Thoracic aorta (tissue), 2 donors: ENCODE data around the gene ACSM3. TPM values are rescaled to one million over a fixed set of nuclear protein-coding genes. Genes with fewer than 3 reads are reported as not detected.
"Not testable (repeated sequence)": the region's sequence is repeated elsewhere in the genome, so short reads cannot be mapped to it uniquely, and the experiment has no call there.

ENCODE experiments used
- ATAC-seq: fragments of 150-250 bp; one replicate; pipeline ENCODE4 v1.8.0; 2017; ENCODE audit warnings: low read depth; ENCODE audit not compliant: insufficient number of reproducible peaks, low FRiP score
- DNase-seq: peaks from one replicate; pipeline ENCODE4 v3.0.0-alpha.2; 2020; ENCODE audit warnings: low spot score
- H3K27ac ChIP-seq, 2 donors: fragments of 200-600 bp; sonication (generic); 1 replicate in 1 of 2; 2 replicates in 1 of 2; pipeline ENCODE4 v1.5.1; 2016; ENCODE audit warnings: mild to moderate bottlenecking in 2 of 2, moderate library complexity in 2 of 2
- H3K27me3 ChIP-seq: fragments of 200-600 bp; sonication (generic); replicated peaks from 2 replicates; pipeline ENCODE4 v1.6.0; 2016; ENCODE audit warnings: mild to moderate bottlenecking; ENCODE audit not compliant: insufficient read depth
- H3K36me3 ChIP-seq: fragments of 200-600 bp; sonication (generic); one replicate; pipeline ENCODE4 v1.5.1; 2016
- H3K4me1 ChIP-seq, 2 donors: fragments of 200-600 bp; sonication (generic); 1 replicate in 1 of 2; 2 replicates in 1 of 2; pipeline versions ENCODE4 v1.5.1 to v1.6.0; 2016; ENCODE audit warnings: low read depth in 2 of 2, mild to moderate bottlenecking in 1 of 2; ENCODE audit not compliant: control insufficient read depth in 1 of 2
- H3K4me3 ChIP-seq: fragments of 200-600 bp; sonication (generic); 2 replicates; pipeline ENCODE4 v1.5.1; 2016; ENCODE audit warnings: mild to moderate bottlenecking
- H3K9me3 ChIP-seq: fragments of 200-600 bp; sonication (generic); 2 replicates; pipeline ENCODE4 v1.5.1; 2016
- total RNA-seq, 2 donors: library from RNA; depleted of rRNA; stranded (reverse); fragments of >200 nt; gene quantifications; one replicate each; pipeline versions ENCODE4 v1.1.0 to v1.2.3, GENCODE V29; 2016
- TF ChIP-seq, protein P1 (sequence below): fragments of 200-600 bp; sonication (generic); IDR thresholded peaks from one replicate; pipeline ENCODE4 v1.5.1; 2019; ENCODE audit warnings: antibody characterized with exemption

The ACSM3 gene
- total RNA-seq, 2 donors from 2014 or later, result 0.41 to 6.1 TPM

DNA sequence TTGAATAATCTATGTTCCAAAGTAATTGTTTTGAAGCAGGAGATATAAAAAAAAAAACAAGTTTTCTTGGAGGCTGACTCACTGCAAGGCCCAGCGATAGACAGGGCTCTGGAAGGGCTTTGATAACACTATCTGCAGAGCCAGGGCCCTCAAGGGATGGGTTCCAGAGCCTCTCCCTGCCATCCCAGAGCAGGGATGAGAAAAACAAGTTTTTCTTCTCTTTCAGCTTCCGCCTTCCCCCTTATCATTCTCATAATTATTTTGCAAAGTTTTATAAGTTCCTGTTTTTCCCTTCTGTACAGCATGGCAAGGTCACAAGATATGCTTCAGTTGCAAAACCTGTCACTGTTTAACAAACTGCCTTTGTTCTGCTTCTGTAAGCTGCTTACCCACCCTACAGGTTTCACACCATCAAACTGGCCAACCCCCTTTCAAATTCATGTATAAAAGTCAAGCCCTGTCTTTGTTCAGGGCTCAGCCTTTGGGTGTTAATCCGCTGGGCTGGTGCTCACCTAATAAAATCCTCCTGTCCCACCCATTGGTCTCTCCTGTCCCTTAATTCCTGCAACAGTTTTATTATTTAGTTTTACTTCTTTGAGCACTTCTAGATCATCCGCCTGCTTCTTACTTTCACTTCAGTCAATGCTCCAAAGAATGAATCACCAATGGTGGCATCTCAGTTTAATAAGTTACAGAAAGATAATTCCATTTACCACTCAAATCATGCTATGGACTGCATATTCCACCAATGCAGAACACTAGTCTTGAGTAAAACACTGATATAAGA lies 16.6 kb upstream of the ACSM3 start:
- Histone ChIP-seq H3K4me1 (no peaks in the 10 kb centered on the region), H3K27me3 (no peaks in the 10 kb centered on the region), H3K36me3 (no peaks in the 10 kb centered on the region), H3K9me3 (no peaks in the 10 kb centered on the region), H3K27ac (no peak overlapping the region), H3K4me3 (no peak overlapping the region)
- ATAC-seq (no peak), DNase-seq (no peak)
- TF ChIP-seq, protein P1, sequence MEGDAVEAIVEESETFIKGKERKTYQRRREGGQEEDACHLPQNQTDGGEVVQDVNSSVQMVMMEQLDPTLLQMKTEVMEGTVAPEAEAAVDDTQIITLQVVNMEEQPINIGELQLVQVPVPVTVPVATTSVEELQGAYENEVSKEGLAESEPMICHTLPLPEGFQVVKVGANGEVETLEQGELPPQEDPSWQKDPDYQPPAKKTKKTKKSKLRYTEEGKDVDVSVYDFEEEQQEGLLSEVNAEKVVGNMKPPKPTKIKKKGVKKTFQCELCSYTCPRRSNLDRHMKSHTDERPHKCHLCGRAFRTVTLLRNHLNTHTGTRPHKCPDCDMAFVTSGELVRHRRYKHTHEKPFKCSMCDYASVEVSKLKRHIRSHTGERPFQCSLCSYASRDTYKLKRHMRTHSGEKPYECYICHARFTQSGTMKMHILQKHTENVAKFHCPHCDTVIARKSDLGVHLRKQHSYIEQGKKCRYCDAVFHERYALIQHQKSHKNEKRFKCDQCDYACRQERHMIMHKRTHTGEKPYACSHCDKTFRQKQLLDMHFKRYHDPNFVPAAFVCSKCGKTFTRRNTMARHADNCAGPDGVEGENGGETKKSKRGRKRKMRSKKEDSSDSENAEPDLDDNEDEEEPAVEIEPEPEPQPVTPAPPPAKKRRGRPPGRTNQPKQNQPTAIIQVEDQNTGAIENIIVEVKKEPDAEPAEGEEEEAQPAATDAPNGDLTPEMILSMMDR, result no peak

- TF ChIP-seq, protein P1, result no peak
- ATAC-seq (no peak), DNase-seq (no peak)
- no peaks in the 10 kb centered on the region for H3K27me3 ChIP-seq
- no peaks in the 10 kb centered on the region for H3K4me1 ChIP-seq
- no peaks in the 10 kb centered on the region for H3K9me3 ChIP-seq
- no peak overlapping the region for H3K4me3 ChIP-seq
- H3K27ac ChIP-seq, result no peak overlapping the region
- H3K36me3 ChIP-seq, result no peaks in the 10 kb centered on the region
These were observed 14.3 kb upstream of the ACSM3 start for GRCh38 chr16:20749474-20749873.

- H3K27me3 ChIP-seq, result no peaks in the 10 kb centered on the region
- H3K36me3 ChIP-seq, result no peaks in the 10 kb centered on the region
- no peak overlapping the region for H3K27ac ChIP-seq
- H3K9me3 ChIP-seq, result no peaks in the 10 kb centered on the region
- ATAC-seq, result no peak
- TF ChIP-seq, protein P1, result no peak
- H3K4me1 ChIP-seq, result no peaks in the 10 kb centered on the region
- H3K4me3 ChIP-seq, result no peak overlapping the region
- no peak for DNase-seq
These were observed 13.3 kb upstream of the ACSM3 start for GRCh38 chr16:20750558-20750957.

GRCh38 chr16:20753727-20754126 lies 10.1 kb upstream of the ACSM3 start:
- H3K4me1 ChIP-seq, result no peaks in the 10 kb centered on the region
- no peaks in the 10 kb centered on the region for H3K27me3 ChIP-seq
- no peak for DNase-seq
- no peak overlapping the region for H3K27ac ChIP-seq
- no peaks in the 10 kb centered on the region for H3K36me3 ChIP-seq
- H3K4me3 ChIP-seq, result no peak overlapping the region
- no peak for ATAC-seq
- TF ChIP-seq, protein P1, result no peak
- no peaks in the 10 kb centered on the region for H3K9me3 ChIP-seq

GRCh38 chr16:20755238-20755637 lies 8.6 kb upstream of the ACSM3 start:
- Histone ChIP-seq H3K27ac (no peak overlapping the region), H3K9me3 (no peaks in the 10 kb centered on the region), H3K4me1 (no peaks in the 10 kb centered on the region), H3K27me3 (no peaks in the 10 kb centered on the region), H3K4me3 (no peak overlapping the region), H3K36me3 (no peaks in the 10 kb centered on the region)
- no peak for ATAC-seq
- DNase-seq, result no peak
- TF ChIP-seq, protein P1, result no peak

DNA sequence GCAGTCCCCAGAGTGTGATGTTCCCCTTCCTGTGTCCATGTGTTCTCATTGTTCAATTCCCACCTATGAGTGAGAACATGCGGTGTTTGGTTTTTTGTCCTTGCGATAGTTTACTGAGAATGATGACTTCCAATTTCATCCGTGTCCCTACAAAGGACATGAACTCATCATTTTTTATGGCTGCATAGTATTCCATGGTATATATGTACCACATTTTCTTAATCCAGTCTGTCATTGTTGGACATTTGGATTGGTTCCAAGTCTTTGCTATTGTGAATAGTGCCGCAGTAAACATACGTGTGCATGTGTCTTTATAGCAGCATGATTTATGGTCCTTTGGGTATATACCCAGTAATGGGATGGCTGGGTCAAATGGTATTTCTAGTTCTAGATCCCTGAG lies 8.0 kb upstream of the ACSM3 start:
- not testable (repeated sequence) for H3K27ac ChIP-seq, DNase-seq, H3K27me3 ChIP-seq, H3K4me3 ChIP-seq, H3K9me3 ChIP-seq, H3K36me3 ChIP-seq, ATAC-seq, H3K4me1 ChIP-seq
